Cardiac septum (tissue), 1 donor: ENCODE results near the gene KCNQ2. TPM values are rescaled to one million over a fixed set of nuclear protein-coding genes. Genes with fewer than 3 reads are reported as not detected.

ENCODE experiments used
- DNase-seq: peaks from one replicate; pipeline ENCODE4 v3.0.0-alpha.2; 2020; ENCODE audit warnings: low spot score
- intact Hi-C: fragments of 100-400 bp; cut with DNase I; formaldehyde crosslinking; loops from one replicate; pipeline ENCODE4 v1.14.0; 2022
- total RNA-seq: library from RNA; stranded (reverse); fragmentation: NEBNext Ultra II Directional; extraction: Animal tissue kit (Norgen Biotek cat#: 25700); gene quantifications from one replicate; pipeline ENCODE4 v1.2.1, GENCODE V29; 2021
- donor health status: DM: no; HTN: no; CAD: no.

KCNQ2 gene
- total RNA-seq, 1 donor from 2014 or later = 0.86 TPM

GRCh38 chr20:63356931-63357879, 115.2 kb downstream of the KCNQ2 start:
- intact Hi-C loops = no loop called here
- no peak for DNase-seq

- intact Hi-C loops = no loop called here
- DNase-seq = no peak
Observed at GRCh38 chr20:63356511-63356910, 115.9 kb downstream of the KCNQ2 start.

DNA sequence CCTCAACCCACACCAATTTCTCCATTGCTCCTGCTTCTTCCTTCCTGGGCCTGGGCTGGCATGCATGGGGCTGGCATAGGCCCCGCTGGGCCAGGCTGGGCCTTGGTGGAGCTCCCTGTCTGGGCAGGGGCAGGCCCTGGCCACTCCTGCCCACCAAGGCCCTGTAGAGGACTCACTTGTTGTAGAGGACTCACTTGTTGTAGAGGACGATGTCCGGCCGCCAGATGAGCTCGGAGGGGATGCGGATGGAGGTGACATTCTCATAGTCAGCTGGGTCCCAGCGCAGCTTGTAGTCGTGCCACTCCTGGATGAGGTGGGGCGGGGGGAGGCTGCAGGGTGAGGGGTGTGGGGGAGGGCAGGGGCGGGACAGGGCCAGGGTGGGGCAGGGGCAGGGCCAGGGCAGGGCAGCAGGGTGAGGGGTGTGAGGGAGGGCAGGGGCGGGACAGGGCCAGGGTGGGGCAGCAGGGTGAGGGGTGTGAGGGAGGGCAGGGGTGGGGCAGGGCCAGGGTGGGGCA, 116.6 kb downstream of the KCNQ2 start:
- DNase-seq = no peak

GRCh38 chr20:63354636-63355350, 117.7 kb downstream of the KCNQ2 start:
- DNase-seq = no peak
- intact Hi-C loops = no loop called here

More for the DNA sequence above, 116.6 kb downstream of the KCNQ2 start:
- intact Hi-C loops = no loop called here

- DNase-seq = no peak
- intact Hi-C loops = no loop called here
Observed at GRCh38 chr20:63352811-63353221, 119.6 kb downstream of the KCNQ2 start.

DNA sequence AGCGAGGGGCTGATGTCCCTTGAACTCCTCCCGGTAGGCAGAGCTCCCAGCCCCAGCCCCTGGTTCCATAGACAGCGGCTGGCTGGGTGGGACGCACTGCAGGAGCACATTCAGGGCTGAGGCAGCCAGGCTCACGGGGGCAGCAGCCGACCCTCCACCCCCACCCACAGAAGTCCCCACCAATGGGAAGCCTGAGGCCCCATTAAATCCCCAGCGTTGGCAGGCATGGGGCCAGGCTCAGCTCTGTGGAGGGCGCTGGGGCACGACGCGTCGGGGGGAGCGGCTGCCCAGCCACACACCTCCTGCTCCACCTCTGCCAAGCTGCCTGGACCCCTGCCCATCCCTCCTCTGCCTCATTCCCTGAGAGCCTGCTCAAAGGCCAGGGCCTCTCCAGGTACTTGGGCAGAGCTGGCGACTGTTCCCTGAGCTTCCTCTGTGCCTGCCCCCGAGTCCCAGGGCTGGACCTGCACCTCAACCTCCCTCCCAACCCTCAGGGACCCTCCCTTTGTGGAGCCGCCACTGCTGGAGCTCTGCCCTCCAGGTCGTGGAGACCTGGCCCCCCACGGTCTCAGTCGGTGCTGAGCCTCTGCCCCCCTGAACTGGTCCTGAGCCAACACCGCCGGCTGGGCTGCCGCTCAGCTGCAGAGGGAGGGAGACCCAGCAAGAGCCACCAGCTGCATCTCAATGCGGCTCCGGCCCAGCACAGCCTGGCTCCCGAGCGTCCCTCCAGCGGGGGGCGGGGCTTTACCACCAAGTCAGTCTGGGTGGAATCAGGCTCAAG, 120.5 kb downstream of the KCNQ2 start:
- DNase-seq = no peak
- intact Hi-C loops = no loop called here

- DNase-seq = no peak
- intact Hi-C loops = no loop called here
Observed at GRCh38 chr20:63351326-63351700, 121.1 kb downstream of the KCNQ2 start.

GRCh38 chr20:63350597-63351325, 121.7 kb downstream of the KCNQ2 start:
- intact Hi-C loops = no loop called here
- no peak for DNase-seq

Other genes starting within 250 kb of the KCNQ2 start
- gene BIRC7, start 236.8 kb downstream of the KCNQ2 start, total RNA-seq = 1.1 TPM
- not detected for gene NKAIN4, start 218.2 kb downstream of the KCNQ2 start, total RNA-seq
- gene ARFGAP1, start 199.8 kb downstream of the KCNQ2 start, total RNA-seq = 49.5 TPM
- gene COL20A1, start 179.5 kb downstream of the KCNQ2 start, total RNA-seq = 0.22 TPM
- 0.16 TPM for gene CHRNA4, start 111.3 kb downstream of the KCNQ2 start, total RNA-seq
- 1,211 TPM for gene EEF1A2, start 26.4 kb upstream of the KCNQ2 start, total RNA-seq
- 438 TPM for gene PPDPF, start 48.1 kb upstream of the KCNQ2 start, total RNA-seq
- gene PTK6, start 64.7 kb upstream of the KCNQ2 start, total RNA-seq = not detected
- gene SRMS, start 75.1 kb upstream of the KCNQ2 start, total RNA-seq = not detected
- gene FNDC11, start 81.5 kb upstream of the KCNQ2 start, total RNA-seq = not detected
- gene HELZ2, start 101.6 kb upstream of the KCNQ2 start, total RNA-seq = 12.1 TPM
- gene GMEB2, start 154.4 kb upstream of the KCNQ2 start, total RNA-seq = 6.8 TPM
- gene STMN3, start 180.8 kb upstream of the KCNQ2 start, total RNA-seq = 8.8 TPM
- 10.5 TPM for gene RTEL1, start 185.7 kb upstream of the KCNQ2 start, total RNA-seq
- gene TNFRSF6B, start 224.0 kb upstream of the KCNQ2 start, total RNA-seq = not detected
- gene ARFRP1, start 235.3 kb upstream of the KCNQ2 start, total RNA-seq = 40.3 TPM
- gene ZGPAT, start 235.4 kb upstream of the KCNQ2 start, total RNA-seq = 16.7 TPM